CD4-positive, alpha-beta memory T cell (primary cell): ENCODE results near the gene TOR1B. TPM values are rescaled to one million over a fixed set of nuclear protein-coding genes. Genes with fewer than 3 reads are reported as not detected.
A peak's percentile ranks its signal among the peaks of the same experiment; 100 is the strongest.
"Not testable (repeated sequence)": the region's sequence is repeated elsewhere in the genome, so short reads cannot be mapped to it uniquely, and the experiment has no call there.

Source experiments
- CTCF ChIA-PET: fragments of 350-600 bp; sonication (Branson Sonifier 250); formaldehyde crosslinking; loops from one replicate; lab custom pipeline; 2021; ENCODE audit warnings: inconsistent platforms; ENCODE audit not compliant: partially characterized antibody; lab: Charles Lee
- POLR2A ChIA-PET: fragments of 350-600 bp; sonication (Branson Sonifier 250); formaldehyde crosslinking; loops from one replicate; lab custom pipeline; 2021; ENCODE audit not compliant: partially characterized antibody; lab: Charles Lee
- DNase-seq, 5 donors: peaks; one replicate each; pipeline versions ENCODE4 v3.0.0 to v3.0.0-alpha.2; 2020 to 2022; ENCODE audit warnings: mixed read lengths in 1 of 5
- H3K27ac ChIP-seq: one replicate; pipeline ENCODE4 v1.7.0; 2013; ENCODE audit warnings: low read depth, low read length
- H3K27me3 ChIP-seq: 2 replicates; pipeline ENCODE4 v1.7.0; 2013; ENCODE audit warnings: mild to moderate bottlenecking, low read length, moderate library complexity; ENCODE audit not compliant: insufficient read depth
- H3K36me3 ChIP-seq: 2 replicates; pipeline ENCODE4 v1.7.0; 2013; ENCODE audit warnings: mild to moderate bottlenecking, low read length, moderate library complexity; ENCODE audit not compliant: insufficient read depth
- H3K4me1 ChIP-seq: 2 replicates; pipeline ENCODE4 v1.7.0; 2013; ENCODE audit warnings: mild to moderate bottlenecking, low read length, moderate library complexity; ENCODE audit not compliant: insufficient read depth
- H3K4me3 ChIP-seq, 2 donors: one replicate each; pipeline ENCODE4 v1.7.0; 2013; ENCODE audit warnings: low read length in 2 of 2, mild to moderate bottlenecking in 1 of 2
- H3K9me3 ChIP-seq, 2 donors: one replicate each; pipeline ENCODE4 v1.7.0; 2013; ENCODE audit warnings: low read length in 2 of 2, control low read depth in 1 of 2; ENCODE audit not compliant: control insufficient read depth in 1 of 2
- H3K27ac Mint-ChIP-seq, 7 donors: one replicate each; pipeline ENCODE4 v1.8.0; 2020 to 2021; ENCODE audit warnings: mixed read lengths in 7 of 7, mild to moderate bottlenecking in 6 of 7, inconsistent platforms in 3 of 7, moderate library complexity in 3 of 7
- H3K27me3 Mint-ChIP-seq, 2 donors: one replicate each; pipeline ENCODE4 v1.8.0; 2020 to 2021; ENCODE audit warnings: mixed read lengths in 2 of 2
- H3K36me3 Mint-ChIP-seq, 2 donors: one replicate each; pipeline ENCODE4 v1.8.0; 2020 to 2021; ENCODE audit warnings: mixed read lengths in 2 of 2, inconsistent platforms in 1 of 2, mild to moderate bottlenecking in 1 of 2
- H3K4me1 Mint-ChIP-seq, 4 donors: one replicate each; pipeline ENCODE4 v1.8.0; 2020 to 2021; ENCODE audit warnings: mixed read lengths in 4 of 4, mild to moderate bottlenecking in 1 of 4
- H3K4me3 Mint-ChIP-seq, 8 donors: one replicate each; pipeline ENCODE4 v1.8.0; 2020 to 2021; ENCODE audit warnings: mixed read lengths in 8 of 8, mild to moderate bottlenecking in 7 of 8, moderate library complexity in 6 of 8, inconsistent platforms in 3 of 8
- H3K9me3 Mint-ChIP-seq, 8 donors: one replicate each; pipeline ENCODE4 v1.8.0; 2020 to 2021; ENCODE audit warnings: mixed read lengths in 8 of 8, mild to moderate bottlenecking in 5 of 8, inconsistent platforms in 3 of 8, moderate library complexity in 1 of 8
- intact Hi-C: fragments of 100-400 bp; cut with micrococcal nuclease; formaldehyde crosslinking; loops from one replicate; pipeline ENCODE4 v1.15.1; 2023
- polyA plus RNA-seq, 2 donors: library from polyadenylated mRNA; unstranded; fragments of 300-500 nt; fragmentation: Illumina TruSeq; gene quantifications; one replicate each; pipeline ENCODE4 v1.2.3, GENCODE V29; 2021
- total RNA-seq, 2 experiments: library from RNA; stranded (reverse); gene quantifications; one replicate each; pipeline ENCODE4 v1.2.3, GENCODE V29; 2021

Gene TOR1B
- total and polyA plus RNA-seq, 4 experiments from 2014 or later: 17.5 to 33.0 (median 27.0) TPM

DNA sequence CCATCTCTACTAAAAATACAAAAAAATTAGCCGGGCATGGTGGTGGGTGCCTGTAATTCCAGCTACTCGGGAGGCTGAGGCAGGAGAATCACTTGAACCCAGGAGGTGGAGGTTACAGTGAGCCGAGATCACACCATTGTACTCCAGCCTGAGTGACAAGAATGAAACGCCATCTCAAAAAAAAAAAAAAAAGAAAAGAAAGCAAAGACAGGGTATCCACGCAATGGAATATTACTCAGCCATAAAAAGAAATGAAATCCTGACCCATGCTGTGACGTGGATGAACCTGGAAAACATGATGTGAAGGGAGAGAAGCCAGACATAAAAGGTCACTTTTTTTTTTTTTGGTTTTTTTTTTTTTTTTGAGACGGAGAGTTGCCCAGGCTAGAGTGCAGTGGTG lies 42.2 kb upstream of the TOR1B start:
- H3K36me3 Mint-ChIP-seq, DNase-seq, H3K4me3 ChIP-seq, H3K9me3 Mint-ChIP-seq, H3K27me3 Mint-ChIP-seq, H3K27me3 ChIP-seq, H3K9me3 ChIP-seq, H3K4me1 ChIP-seq, H3K27ac Mint-ChIP-seq, intact Hi-C loops, H3K4me3 Mint-ChIP-seq, H3K27ac ChIP-seq, H3K36me3 ChIP-seq, POLR2A ChIA-PET: not testable (repeated sequence)
- H3K4me1 Mint-ChIP-seq: peaks cover 6 to 18% (median 7%) of the 10 kb centered on the region in 4 donors
- CTCF ChIA-PET: interaction anchor here (0.6 kb wide), 1 partner anchor 22 kb away, joined by 3 read pairs; no protein-coding TSS in a partner anchor

DNA sequence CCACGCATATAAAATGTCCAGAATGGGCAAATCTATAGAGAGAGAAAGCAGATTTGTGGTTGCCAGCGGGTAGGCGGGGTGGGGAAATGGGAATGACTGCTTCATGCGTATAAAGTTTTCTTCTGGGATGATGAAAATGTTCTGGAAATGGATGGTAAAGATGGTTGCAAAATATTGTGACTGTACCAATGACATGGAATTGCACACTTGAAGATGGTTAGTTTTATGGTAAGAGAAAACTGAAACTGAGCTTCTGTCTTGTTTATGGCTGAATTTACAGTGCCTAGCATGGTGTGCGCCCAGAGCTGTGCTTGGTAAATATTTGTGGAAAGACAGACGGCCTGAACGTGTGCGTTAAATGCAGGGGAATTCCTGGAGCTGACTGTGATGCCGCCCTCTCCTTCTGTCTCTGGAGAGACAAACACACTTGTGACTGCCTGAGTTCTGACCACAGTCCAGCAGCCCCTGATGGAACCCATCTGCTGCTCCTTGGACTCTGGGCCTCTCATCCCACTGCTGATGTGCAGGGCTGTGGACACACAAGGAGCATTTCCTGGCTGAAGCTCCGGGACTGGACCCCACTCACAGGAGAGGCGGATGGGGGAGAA lies 41.6 kb upstream of the TOR1B start:
- Mint-ChIP-seq H3K27ac (no peak overlapping the region), H3K27me3 (peaks cover 2% of the 10 kb centered on the region in 2 donors), H3K4me3 (no peak overlapping the region), H3K36me3 (no peaks in the 10 kb centered on the region), H3K4me1 (peaks cover 6 to 12% (median 7%) of the 10 kb centered on the region in 4 donors), H3K9me3 (no peaks in the 10 kb centered on the region)
- no peak overlapping the region for H3K4me3 ChIP-seq
- no peaks in the 10 kb centered on the region for H3K36me3 ChIP-seq
- no peaks in the 10 kb centered on the region for H3K27me3 ChIP-seq
- ChIA-PET POLR2A (no interaction called here), CTCF (no interaction called here)
- H3K4me1 ChIP-seq: peaks cover 9% of the 10 kb centered on the region
- DNase-seq: no peak
- no peak overlapping the region for H3K27ac ChIP-seq
- no peaks in the 10 kb centered on the region for H3K9me3 ChIP-seq
- intact Hi-C loops: no loop called here

DNA sequence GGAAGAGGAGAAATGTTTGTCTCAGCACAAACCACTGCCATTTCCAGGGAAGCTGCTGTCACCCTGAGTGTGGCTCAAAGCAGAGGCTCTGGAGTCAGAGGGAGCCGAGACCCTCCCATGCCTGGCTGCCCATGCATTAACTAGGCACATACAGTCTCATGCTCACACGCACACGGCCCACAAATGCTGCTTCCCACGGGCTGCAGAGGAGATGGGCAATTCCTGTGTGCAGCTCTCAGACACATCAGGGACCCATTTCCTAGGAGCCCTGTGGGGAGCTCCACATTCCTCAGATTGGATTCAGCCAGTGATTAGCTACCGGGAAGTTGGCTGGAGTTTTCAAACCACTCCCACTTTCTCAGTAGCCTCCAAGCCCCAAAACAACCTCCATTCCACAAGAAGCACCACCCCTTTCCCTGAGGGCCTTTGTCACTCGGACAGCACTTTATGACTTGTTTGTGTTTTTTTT lies 41.0 kb upstream of the TOR1B start:
- Mint-ChIP-seq H3K4me1 (peaks cover 4 to 9% (median 7%) of the 10 kb centered on the region in 4 donors), H3K27me3 (peaks cover 2% of the 10 kb centered on the region in 2 donors), H3K4me3 (no peak overlapping the region), H3K9me3 (no peaks in the 10 kb centered on the region), H3K36me3 (no peaks in the 10 kb centered on the region), H3K27ac (no peak overlapping the region)
- H3K27me3 ChIP-seq: no peaks in the 10 kb centered on the region
- ChIA-PET CTCF (no interaction called here), POLR2A (no interaction called here)
- peaks cover 5% of the 10 kb centered on the region for H3K4me1 ChIP-seq
- DNase-seq: no peak
- H3K9me3 ChIP-seq: no peaks in the 10 kb centered on the region
- intact Hi-C loops: no loop called here
- H3K27ac ChIP-seq: no peak overlapping the region
- H3K4me3 ChIP-seq: no peak overlapping the region
- H3K36me3 ChIP-seq: no peaks in the 10 kb centered on the region

- H3K9me3 ChIP-seq, H3K27me3 ChIP-seq, H3K4me3 Mint-ChIP-seq, H3K4me1 ChIP-seq, H3K27me3 Mint-ChIP-seq, H3K36me3 ChIP-seq, H3K27ac Mint-ChIP-seq, H3K27ac ChIP-seq, H3K4me3 ChIP-seq, H3K9me3 Mint-ChIP-seq, intact Hi-C loops, H3K4me1 Mint-ChIP-seq, DNase-seq, POLR2A ChIA-PET, H3K36me3 Mint-ChIP-seq: not testable (repeated sequence)
- CTCF ChIA-PET: interaction anchor here (0.6 kb wide), 1 partner anchor 17 kb away, joined by 3 read pairs; no protein-coding TSS in a partner anchor
Measured at GRCh38 chr9:129762370-129762984, 40.5 kb upstream of the TOR1B start.

- intact Hi-C loops: no loop called here
- Mint-ChIP-seq H3K27ac (peak overlapping the region in 2 of 7 donors; percentile 18 to 46), H3K27me3 (peaks cover 2% of the 10 kb centered on the region in 2 donors), H3K9me3 (no peaks in the 10 kb centered on the region), H3K36me3 (no peaks in the 10 kb centered on the region), H3K4me3 (no peak overlapping the region), H3K4me1 (peaks cover 0 to under 1% (median 0%) of the 10 kb centered on the region in 4 donors)
- Histone ChIP-seq H3K4me1 (no peaks in the 10 kb centered on the region), H3K4me3 (no peak overlapping the region), H3K27ac (no peak overlapping the region), H3K9me3 (no peaks in the 10 kb centered on the region), H3K27me3 (no peaks in the 10 kb centered on the region), H3K36me3 (no peaks in the 10 kb centered on the region)
- ChIA-PET POLR2A (no interaction called here), CTCF (interaction anchor here (0.6 to 1.9 kb wide), 2 partner anchors 18 to 20 kb away, joined by 3 to 6 read pairs; no protein-coding TSS in a partner anchor)
- no peak for DNase-seq
Measured at GRCh38 chr9:129762985-129763926, 39.7 kb upstream of the TOR1B start.

DNA sequence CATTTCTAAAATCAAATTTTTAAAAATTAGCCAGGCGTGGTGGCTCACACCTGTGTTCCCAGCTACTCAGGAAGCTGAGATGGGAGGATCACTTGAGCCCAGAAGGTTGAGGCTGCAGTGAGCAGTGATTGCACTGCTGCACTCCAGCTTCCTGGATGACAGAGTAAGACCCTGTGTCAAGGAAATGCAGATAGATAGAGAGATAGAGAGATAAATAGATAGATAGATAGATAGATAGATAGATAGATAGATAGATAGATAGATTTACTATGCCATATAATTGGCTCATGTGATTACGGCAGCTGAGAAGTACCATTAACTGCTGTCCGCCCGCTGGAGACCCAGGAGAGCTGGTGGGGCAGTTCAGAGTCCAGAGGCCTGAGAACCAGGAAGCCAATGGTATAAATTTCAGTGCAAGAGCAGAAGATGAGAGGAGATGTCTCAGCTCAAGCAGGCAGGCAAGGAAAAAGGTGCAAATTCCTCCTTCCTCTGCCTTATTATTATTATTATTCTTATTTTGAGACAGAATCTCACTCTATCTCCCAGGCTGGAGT lies 37.1 kb upstream of the TOR1B start:
- DNase-seq: no peak
- H3K4me3 ChIP-seq: no peak overlapping the region
- H3K36me3 ChIP-seq: no peaks in the 10 kb centered on the region
- Mint-ChIP-seq H3K27me3 (peaks cover 0 to 2% of the 10 kb centered on the region in 2 donors), H3K27ac (no peak overlapping the region), H3K4me3 (no peak overlapping the region), H3K36me3 (no peaks in the 10 kb centered on the region), H3K9me3 (no peaks in the 10 kb centered on the region), H3K4me1 (no peaks in the 10 kb centered on the region)
- no peaks in the 10 kb centered on the region for H3K4me1 ChIP-seq
- no peaks in the 10 kb centered on the region for H3K9me3 ChIP-seq
- no peak overlapping the region for H3K27ac ChIP-seq
- ChIA-PET CTCF (interaction anchor here (1.2 to 1.9 kb wide), 2 partner anchors 18 to 636 kb away, joined by 3 to 6 read pairs; no protein-coding TSS in a partner anchor), POLR2A (no interaction called here)
- H3K27me3 ChIP-seq: no peaks in the 10 kb centered on the region
- intact Hi-C loops: no loop called here
